Fibroblast of the aortic adventitia (primary cell): ENCODE measurements around the gene SLX4. TPM values are rescaled to one million over a fixed set of nuclear protein-coding genes. Genes with fewer than 3 reads are reported as not detected.

Source experiments
- DNase-seq: peaks from one replicate; pipeline ENCODE4 v3.0.0-alpha.2; 2010; ENCODE audit warnings: low read depth
- H3K4me3 ChIP-seq: 2 replicates; pipeline ENCODE4 v1.5.1; 2011; ENCODE audit warnings: low read depth, mild to moderate bottlenecking, control low read depth, low read length, moderate library complexity
- total RNA-seq: library from RNA; depleted of rRNA; stranded (reverse); fragments of >200 nt; gene quantifications from 2 replicates; pipeline ENCODE4 v1.2.3, GENCODE V29; 2012; ENCODE audit warnings: low replicate concordance
- TF ChIP-seq, protein P1 (sequence below): IDR thresholded peaks from 2 replicates; pipeline ENCODE4 v1.5.1; 2011; ENCODE audit warnings: mild to moderate bottlenecking, low read length, control low read depth, inconsistent platforms; ENCODE audit not compliant: insufficient read depth

The SLX4 gene
- total RNA-seq, 1 donor, result 7.0 TPM

DNA sequence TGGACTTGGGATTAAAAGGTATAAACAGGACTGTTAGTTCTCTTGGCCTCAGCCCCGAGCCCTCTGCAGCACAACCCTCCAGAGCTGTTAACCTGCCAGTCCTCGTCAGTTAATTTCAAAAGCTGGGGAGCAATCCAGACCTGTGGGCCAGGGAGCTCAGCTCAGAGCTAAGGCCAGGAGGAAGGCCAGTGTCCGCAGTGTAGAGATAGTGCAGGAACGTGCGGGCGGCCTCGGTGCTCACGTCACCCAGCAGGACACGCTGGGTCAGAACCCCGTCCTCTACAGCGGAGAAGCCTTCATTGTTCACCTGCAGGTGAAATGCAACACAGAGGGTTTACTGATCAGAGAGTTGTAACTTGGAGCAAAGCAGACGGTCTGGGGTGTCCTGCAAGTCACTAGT lies 18.8 kb downstream of the SLX4 start:
- no peak for DNase-seq
- TF ChIP-seq, protein P1, sequence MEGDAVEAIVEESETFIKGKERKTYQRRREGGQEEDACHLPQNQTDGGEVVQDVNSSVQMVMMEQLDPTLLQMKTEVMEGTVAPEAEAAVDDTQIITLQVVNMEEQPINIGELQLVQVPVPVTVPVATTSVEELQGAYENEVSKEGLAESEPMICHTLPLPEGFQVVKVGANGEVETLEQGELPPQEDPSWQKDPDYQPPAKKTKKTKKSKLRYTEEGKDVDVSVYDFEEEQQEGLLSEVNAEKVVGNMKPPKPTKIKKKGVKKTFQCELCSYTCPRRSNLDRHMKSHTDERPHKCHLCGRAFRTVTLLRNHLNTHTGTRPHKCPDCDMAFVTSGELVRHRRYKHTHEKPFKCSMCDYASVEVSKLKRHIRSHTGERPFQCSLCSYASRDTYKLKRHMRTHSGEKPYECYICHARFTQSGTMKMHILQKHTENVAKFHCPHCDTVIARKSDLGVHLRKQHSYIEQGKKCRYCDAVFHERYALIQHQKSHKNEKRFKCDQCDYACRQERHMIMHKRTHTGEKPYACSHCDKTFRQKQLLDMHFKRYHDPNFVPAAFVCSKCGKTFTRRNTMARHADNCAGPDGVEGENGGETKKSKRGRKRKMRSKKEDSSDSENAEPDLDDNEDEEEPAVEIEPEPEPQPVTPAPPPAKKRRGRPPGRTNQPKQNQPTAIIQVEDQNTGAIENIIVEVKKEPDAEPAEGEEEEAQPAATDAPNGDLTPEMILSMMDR, result no peak
- no peak overlapping the region for H3K4me3 ChIP-seq

DNA sequence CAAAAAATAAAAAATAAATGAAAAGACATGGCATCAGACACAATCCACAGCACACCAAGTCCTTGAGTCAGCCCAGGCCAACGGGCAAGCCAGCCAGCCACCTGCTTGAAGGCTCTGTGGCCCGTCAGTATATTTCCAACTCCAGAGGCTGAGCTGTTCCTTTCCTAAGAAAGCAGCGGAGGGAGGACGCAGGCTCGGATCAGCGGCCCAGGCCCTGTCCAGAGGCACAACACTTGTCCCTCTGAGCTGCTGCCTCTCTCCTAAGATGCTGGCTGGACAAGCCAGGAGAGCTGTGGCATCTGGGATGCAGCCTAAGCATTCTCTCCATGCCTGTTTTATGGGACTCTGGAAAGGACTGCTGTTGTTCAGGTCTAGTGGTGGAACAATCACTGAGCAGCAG lies 19.4 kb downstream of the SLX4 start:
- H3K4me3 ChIP-seq, result no peak overlapping the region
- DNase-seq, result no peak
- TF ChIP-seq, protein P1, result no peak

DNA sequence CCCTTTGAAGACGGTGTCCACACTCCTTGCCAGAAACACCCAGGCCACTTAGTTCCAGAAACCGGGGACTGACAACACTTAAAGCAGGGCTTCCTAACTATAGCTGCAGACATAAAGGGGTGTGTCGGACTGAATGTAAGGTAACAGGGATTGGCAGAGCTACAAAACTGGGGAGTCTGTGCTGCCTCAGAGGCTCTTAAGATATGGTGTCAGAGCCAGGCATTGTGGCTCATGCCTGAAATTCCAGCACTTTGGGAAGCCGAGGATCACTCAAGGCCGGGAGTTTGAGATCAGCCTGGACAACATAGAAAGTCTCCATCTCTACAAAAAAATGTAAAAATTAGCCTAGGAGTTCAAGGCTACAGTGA lies 20.0 kb downstream of the SLX4 start:
- DNase-seq, result no peak
- TF ChIP-seq, protein P1, result no peak
- H3K4me3 ChIP-seq, result no peak overlapping the region

DNA sequence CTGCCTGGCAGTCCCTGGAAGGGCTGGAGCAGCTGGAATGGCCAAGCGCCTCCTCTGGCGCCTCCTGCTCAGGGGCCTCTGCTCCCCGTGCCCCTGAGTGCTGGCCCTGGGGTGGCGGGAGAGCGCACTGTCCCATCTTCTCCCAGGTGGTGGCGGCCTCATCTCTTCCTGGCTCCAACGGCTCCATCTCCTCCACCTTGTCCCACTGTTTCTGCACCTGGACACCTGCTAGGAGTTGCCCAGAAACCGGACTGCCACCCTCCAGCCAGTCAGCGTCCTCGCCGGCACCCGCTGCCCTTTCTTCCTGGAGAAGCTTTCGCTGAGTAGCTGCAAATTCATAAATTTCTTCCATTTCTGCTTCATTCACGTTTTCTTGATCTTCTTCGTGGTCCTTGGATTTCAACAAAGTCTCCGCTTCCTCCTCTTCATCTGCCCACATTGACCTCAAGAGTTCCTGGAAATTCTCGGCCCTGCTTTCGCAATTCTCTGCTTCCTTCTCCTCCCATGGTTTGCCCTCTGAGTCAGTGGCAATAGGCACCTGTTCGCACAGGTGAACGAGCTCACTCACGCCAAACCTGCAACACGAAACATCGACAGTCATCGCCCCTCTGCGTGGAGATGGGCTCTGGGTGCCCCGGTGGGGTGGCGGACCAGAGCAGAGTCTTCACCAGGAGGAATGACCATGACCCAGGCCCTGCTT lies 20.5 kb downstream of the SLX4 start:
- no peak overlapping the region for H3K4me3 ChIP-seq
- TF ChIP-seq, protein P1, result no peak
- no peak for DNase-seq

DNA sequence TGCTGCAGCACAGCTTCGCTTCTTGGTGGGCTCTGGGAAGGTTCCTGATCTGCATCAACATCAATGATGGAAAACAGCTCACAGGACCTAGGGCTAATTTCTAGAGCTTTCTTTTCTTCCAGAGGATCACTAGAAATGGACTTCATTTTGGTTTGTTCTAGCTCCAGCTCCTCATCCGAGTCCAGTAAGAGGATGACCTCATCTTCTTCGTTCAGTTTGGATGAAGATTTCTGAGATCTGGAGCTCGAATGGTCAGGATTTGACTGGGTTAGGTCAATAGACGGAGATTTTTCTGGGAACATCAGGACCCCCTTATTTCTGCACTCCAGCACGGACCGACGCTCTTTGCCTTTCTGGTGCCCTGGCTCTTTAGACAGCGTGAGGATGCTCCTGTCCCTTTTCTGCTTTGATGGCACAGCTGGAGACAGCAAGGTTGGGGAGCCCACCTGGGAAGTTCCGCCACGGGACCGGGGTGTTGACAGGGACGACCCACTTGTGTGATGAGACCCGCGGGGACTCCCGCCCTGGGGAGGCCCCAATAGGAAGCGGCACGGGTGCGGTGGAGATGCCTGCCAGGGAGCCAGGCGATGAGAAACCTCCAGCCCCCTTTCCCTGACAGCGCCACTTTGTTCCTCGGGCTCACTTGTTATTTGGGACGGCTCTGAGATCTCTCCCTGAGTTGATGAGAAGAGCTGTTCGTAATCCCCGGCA lies 21.3 kb downstream of the SLX4 start:
- TF ChIP-seq, protein P1, result no peak
- no peak for DNase-seq

DNA sequence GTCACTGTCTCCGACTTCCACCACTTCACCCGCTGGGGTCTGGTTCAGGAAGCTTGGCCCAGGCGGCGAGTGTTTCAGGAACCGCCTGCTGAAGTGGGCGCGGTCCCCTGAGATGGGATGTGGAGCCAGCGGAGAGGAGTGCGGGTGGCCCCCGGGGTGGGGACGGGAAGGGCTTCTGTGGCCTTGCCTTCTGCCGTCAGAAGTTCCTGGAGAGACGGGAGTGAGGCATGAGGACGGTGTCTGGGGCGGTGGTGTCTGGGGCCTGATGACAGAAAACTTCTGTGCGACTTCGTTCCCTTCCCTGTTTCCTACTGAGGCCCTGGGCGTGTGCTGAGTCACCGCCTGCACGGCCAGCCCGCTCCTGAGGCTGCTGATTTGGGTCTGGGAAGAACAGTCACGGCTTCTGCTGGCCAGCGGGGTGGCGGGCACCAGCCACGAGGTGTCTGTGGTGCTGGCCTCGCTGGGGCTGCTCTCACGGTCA lies 21.9 kb downstream of the SLX4 start:
- TF ChIP-seq, protein P1, result no peak
- no peak for DNase-seq
- no peak overlapping the region for H3K4me3 ChIP-seq

More for the DNA sequence above, 21.3 kb downstream of the SLX4 start:
- H3K4me3 ChIP-seq, result no peak overlapping the region
